H9 (cell line): ENCODE results near the gene NTN3. TPM values are rescaled to one million over a fixed set of nuclear protein-coding genes. Genes with fewer than 3 reads are reported as not detected.

Source experiments
- DNase-seq: peaks from one replicate; pipeline ENCODE4 v3.0.0-alpha.2; 2017
- H2AFZ ChIP-seq: one replicate; pipeline ENCODE4 v1.6.1; 2013; ENCODE audit warnings: mild to moderate bottlenecking, low read length, control low read depth, moderate library complexity
- H2AK5ac ChIP-seq: 2 replicates; pipeline ENCODE4 v1.6.1; 2013; ENCODE audit warnings: low read length, control low read depth, mixed read lengths; ENCODE audit not compliant: insufficient read length
- H2BK120ac ChIP-seq: one replicate; pipeline ENCODE4 v1.6.1; 2013; ENCODE audit warnings: low read depth, mild to moderate bottlenecking, low read length, control low read depth, inconsistent platforms; ENCODE audit not compliant: poor library complexity, severe bottlenecking
- H2BK12ac ChIP-seq: 2 replicates; pipeline ENCODE4 v1.6.1; 2013; ENCODE audit warnings: low read length, control low read depth, mixed read lengths, low read depth; ENCODE audit not compliant: insufficient read length
- H2BK15ac ChIP-seq: 2 replicates; pipeline ENCODE4 v1.6.1; 2013; ENCODE audit warnings: low read depth, low read length, control low read depth
- H2BK20ac ChIP-seq: one replicate; pipeline ENCODE4 v1.6.1; 2013; ENCODE audit warnings: low read depth, mild to moderate bottlenecking, low read length, control low read depth, inconsistent platforms; ENCODE audit not compliant: poor library complexity, severe bottlenecking
- H2BK5ac ChIP-seq: 2 replicates; pipeline ENCODE4 v1.6.1; 2013; ENCODE audit warnings: low read length, control low read depth, mixed read lengths; ENCODE audit not compliant: insufficient read length
- H3K14ac ChIP-seq: 2 replicates; pipeline ENCODE4 v1.6.1; 2013; ENCODE audit warnings: low read length, control low read depth; ENCODE audit not compliant: insufficient read depth
- H3K18ac ChIP-seq: 2 replicates; pipeline ENCODE4 v1.6.1; 2013; ENCODE audit warnings: low read depth, mild to moderate bottlenecking, mixed read lengths, low read length, control low read depth; ENCODE audit not compliant: insufficient read length
- H3K23ac ChIP-seq: 2 replicates; pipeline ENCODE4 v1.6.1; 2013; ENCODE audit warnings: low read length, control low read depth, mixed read lengths, low read depth; ENCODE audit not compliant: insufficient read length
- H3K23me2 ChIP-seq: 2 replicates; pipeline ENCODE4 v1.6.1; 2013; ENCODE audit warnings: low read depth, mild to moderate bottlenecking, mixed read lengths, low read length, control low read depth; ENCODE audit not compliant: insufficient read length, poor library complexity, severe bottlenecking
- H3K27ac ChIP-seq: 2 replicates; pipeline ENCODE4 v1.5.1; 2013; ENCODE audit warnings: low read length, control low read depth, mixed read lengths, low read depth; ENCODE audit not compliant: insufficient read length
- H3K27me3 ChIP-seq: 2 replicates; pipeline ENCODE4 v1.6.1; 2013; ENCODE audit warnings: low read length, control low read depth, inconsistent platforms; ENCODE audit not compliant: insufficient read depth
- H3K4ac ChIP-seq: 2 replicates; pipeline ENCODE4 v1.6.1; 2013; ENCODE audit warnings: low read depth, mild to moderate bottlenecking, control low read depth, inconsistent platforms, low read length, moderate library complexity
- H3K4me1 ChIP-seq: 2 replicates; pipeline ENCODE4 v1.6.1; 2013; ENCODE audit warnings: low read length, control low read depth, inconsistent platforms; ENCODE audit not compliant: insufficient read depth
- H3K4me2 ChIP-seq: 2 replicates; pipeline ENCODE4 v1.6.1; 2013; ENCODE audit warnings: low read length, control low read depth, mixed read lengths; ENCODE audit not compliant: insufficient read length, insufficient read depth
- H3K56ac ChIP-seq: 2 replicates; pipeline ENCODE4 v1.6.1; 2013; ENCODE audit warnings: low read depth, mild to moderate bottlenecking, mixed read lengths, low read length, control low read depth; ENCODE audit not compliant: insufficient read length
- H3K79me1 ChIP-seq: 2 replicates; pipeline ENCODE4 v1.6.1; 2013; ENCODE audit warnings: low read depth, mild to moderate bottlenecking, moderate library complexity, low read length, control low read depth, inconsistent platforms; ENCODE audit not compliant: insufficient read depth, poor library complexity, severe bottlenecking
- H3K79me2 ChIP-seq: 2 replicates; pipeline ENCODE4 v1.6.1; 2013; ENCODE audit warnings: low read length, control low read depth, inconsistent platforms; ENCODE audit not compliant: insufficient read depth
- H3K9ac ChIP-seq: 2 replicates; pipeline ENCODE4 v1.6.1; 2013; ENCODE audit warnings: low read length, control low read depth, mixed read lengths; ENCODE audit not compliant: insufficient read length; ENCODE audit errors: extremely low read depth
- H3K9me3 ChIP-seq: one replicate; pipeline ENCODE4 v1.6.1; 2013; ENCODE audit warnings: low read depth, low read length, inconsistent platforms; ENCODE audit not compliant: control insufficient read depth
- H3T11ph ChIP-seq: one replicate; pipeline ENCODE4 v1.6.1; 2013; ENCODE audit warnings: mild to moderate bottlenecking, low read length, control low read depth, inconsistent platforms
- H4K20me1 ChIP-seq: one replicate; pipeline ENCODE4 v1.6.1; 2013; ENCODE audit not compliant: control insufficient read depth, insufficient read length, insufficient read depth
- H4K5ac ChIP-seq: 2 replicates; pipeline ENCODE4 v1.6.1; 2013; ENCODE audit warnings: low read depth, mild to moderate bottlenecking, mixed read lengths, low read length, control low read depth; ENCODE audit not compliant: insufficient read length
- H4K8ac ChIP-seq: replicated peaks from 2 replicates; pipeline ENCODE4 v1.6.1; 2013; ENCODE audit warnings: low read length, control low read depth, mixed read lengths, low read depth; ENCODE audit not compliant: insufficient read length
- H4K91ac ChIP-seq: 2 replicates; pipeline ENCODE4 v1.6.1; 2013; ENCODE audit warnings: low read depth, mild to moderate bottlenecking, moderate library complexity, mixed read lengths, low read length, control low read depth; ENCODE audit not compliant: insufficient read length
- H3K27ac Mint-ChIP-seq, 3 experiments: 2 replicates in 2 of 3; 3 replicates in 1 of 3; pipeline ENCODE4 v1.8.0; 2020 to 2021; ENCODE audit warnings: mixed read lengths in 3 of 3, mild to moderate bottlenecking in 1 of 3, moderate library complexity in 1 of 3
- H3K27me3 Mint-ChIP-seq: 2 replicates; pipeline ENCODE4 v1.8.0; 2021; ENCODE audit warnings: low read depth, mild to moderate bottlenecking, moderate library complexity, mixed read lengths
- H3K36me3 Mint-ChIP-seq, 3 experiments: 2 replicates in 2 of 3; 3 replicates in 1 of 3; pipeline ENCODE4 v1.8.0; 2020 to 2021; ENCODE audit warnings: low read depth in 3 of 3, mixed read lengths in 3 of 3; ENCODE audit not compliant: insufficient read depth in 1 of 3
- H3K4me1 Mint-ChIP-seq, 2 experiments: 2 replicates each; pipeline ENCODE4 v1.8.0; 2020; ENCODE audit warnings: mixed read lengths in 2 of 2
- H3K4me3 Mint-ChIP-seq, 2 experiments: 2 replicates in 1 of 2; 3 replicates in 1 of 2; pipeline ENCODE4 v1.8.0; 2020 to 2021; ENCODE audit warnings: mild to moderate bottlenecking in 2 of 2, mixed read lengths in 2 of 2, moderate library complexity in 1 of 2
- H3K9me3 Mint-ChIP-seq, 2 experiments: 2 replicates in 1 of 2; 3 replicates in 1 of 2; pipeline ENCODE4 v1.8.0; 2020; ENCODE audit warnings: mild to moderate bottlenecking in 2 of 2, mixed read lengths in 2 of 2, moderate library complexity in 1 of 2
- CTCF ChIP-seq: fragments of 200-600 bp; sonication (generic); conservative IDR thresholded peaks from 3 replicates; pipeline ENCODE4 v1.8.0; 2021; ENCODE audit warnings: antibody characterized with exemption, mild to moderate bottlenecking
- WGBS: extraction: QIAGEN DNeasy Blood & Tissue Kit; methylation state at CpG from one replicate; pipeline ENCODE4 v1.1.7; 2013; ENCODE audit warnings: missing lambda C conversion rate, low lambda C conversion rate, mixed read lengths; ENCODE audit not compliant: insufficient read length; ENCODE audit errors: extremely low coverage; 5-methylcytosine and 5-hydroxymethylcytosine counted together
- total RNA-seq: library from RNA; stranded (reverse); gene quantifications from 2 replicates; pipeline ENCODE4 v1.2.1, GENCODE V29; 2021

The NTN3 gene
- total RNA-seq, 1 experiment from 2014 or later = 1.3 TPM

- Histone ChIP-seq H3K56ac (no peak overlapping the region), H3K4me1 (peaks cover 2% of the 10 kb centered on the region; the same call in 1 of the 2 replicates), H4K5ac (no peak overlapping the region), H4K8ac (no peak overlapping the region), H4K20me1 (no peaks in the 10 kb centered on the region), H3K4ac (no peak overlapping the region), H3K18ac (no peak overlapping the region), H2BK5ac (no peak overlapping the region), H3K27ac (no peak overlapping the region), H2BK20ac (no peak overlapping the region), H3K79me2 (0 out of 2 replicates have a peak, but pooled peaks cover 2% of the 10 kb centered on the region), H3K27me3 (no peaks in the 10 kb centered on the region), H2BK12ac (no peak overlapping the region), H3K9ac (no peak overlapping the region), H3K9me3 (no peaks in the 10 kb centered on the region), H3K23ac (no peak overlapping the region), H4K91ac (no peak overlapping the region), H3K4me2 (no peak overlapping the region), H2AFZ (no peak overlapping the region), H3K23me2 (peaks cover 11% of the 10 kb centered on the region), H2BK15ac (no peak overlapping the region), H3T11ph (no peak overlapping the region), H3K79me1 (peaks cover 7% of the 10 kb centered on the region), H3K14ac (no peak overlapping the region), H2BK120ac (no peak overlapping the region), H2AK5ac (no peak overlapping the region)
- no CpG with 5 or more reads among the region's 21 CpGs for WGBS
- peaks cover 31 to 66% (median 60%) of the 10 kb centered on the region in 3 experiments for H3K36me3 Mint-ChIP-seq
- H3K9me3 Mint-ChIP-seq = no peaks in the 10 kb centered on the region
- TF ChIP-seq CTCF = no peak
- DNase-seq = no peak
- peaks cover 9 to 20% of the 10 kb centered on the region in 2 experiments for H3K4me1 Mint-ChIP-seq
- H3K27me3 Mint-ChIP-seq = no peaks in the 10 kb centered on the region
- no peak overlapping the region for H3K4me3 Mint-ChIP-seq
- peak overlapping the region in 1 of 3 experiments; percentile 53; a peak in 4 of 7 replicates for H3K27ac Mint-ChIP-seq
Measured at GRCh38 chr16:2456551-2457153, 14.4 kb upstream of the NTN3 start.
